Mammary epithelial cell (primary cell): ENCODE measurements around the gene PPCS.

ENCODE experiments used
- EZH2 ChIP-seq: IDR thresholded peaks from 2 replicates; pipeline ENCODE4 v1.6.1; 2012; ENCODE audit warnings: low read length, inconsistent platforms, borderline replicate concordance
- TF ChIP-seq, protein P1 (sequence below), 2 donors: IDR thresholded peaks in 1 of 2; conservative IDR thresholded peaks in 1 of 2; 2 replicates each; pipeline ENCODE4 v1.5.1; 2011 to 2012; ENCODE audit warnings: inconsistent platforms in 2 of 2, low read length in 2 of 2, mild to moderate bottlenecking in 2 of 2, control low read depth in 1 of 2, low read depth in 1 of 2; ENCODE audit not compliant: insufficient read depth in 1 of 2; ENCODE audit errors: extremely low read depth in 1 of 2

DNA sequence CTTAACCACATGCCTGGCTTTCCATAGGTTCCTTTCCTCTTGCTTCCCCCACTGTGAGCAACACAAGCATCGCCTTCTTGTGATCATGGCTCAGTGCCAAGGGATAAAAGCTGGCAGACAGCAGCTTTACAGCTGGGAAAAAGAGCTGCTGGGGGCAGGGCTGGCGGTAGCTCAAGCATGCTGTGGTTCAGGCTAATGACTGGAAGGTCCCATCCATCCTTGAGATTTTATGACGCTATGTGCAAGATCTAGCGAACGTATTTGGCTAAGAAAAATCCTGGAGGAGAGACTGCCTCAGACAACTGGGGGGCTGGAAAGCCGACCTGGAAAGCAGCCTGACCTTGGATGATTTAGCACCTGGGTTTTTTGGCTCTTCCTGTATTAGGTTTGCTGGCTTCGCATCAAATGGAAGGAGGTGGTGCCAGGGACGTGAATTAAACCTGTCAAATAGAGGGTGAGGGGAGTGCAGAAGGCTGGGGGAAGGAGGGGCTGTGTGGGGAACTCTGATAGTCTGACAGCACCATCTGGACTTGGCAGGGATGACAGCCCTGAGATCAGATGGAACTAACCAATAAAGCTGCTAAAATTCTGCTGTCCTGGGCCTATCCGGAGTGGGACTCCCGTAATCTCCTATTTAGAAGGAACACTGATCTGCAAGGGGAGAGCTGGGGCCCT lies 35.3 kb upstream of the PPCS start:
- TF ChIP-seq EZH2: no peak
- TF ChIP-seq, protein P1, sequence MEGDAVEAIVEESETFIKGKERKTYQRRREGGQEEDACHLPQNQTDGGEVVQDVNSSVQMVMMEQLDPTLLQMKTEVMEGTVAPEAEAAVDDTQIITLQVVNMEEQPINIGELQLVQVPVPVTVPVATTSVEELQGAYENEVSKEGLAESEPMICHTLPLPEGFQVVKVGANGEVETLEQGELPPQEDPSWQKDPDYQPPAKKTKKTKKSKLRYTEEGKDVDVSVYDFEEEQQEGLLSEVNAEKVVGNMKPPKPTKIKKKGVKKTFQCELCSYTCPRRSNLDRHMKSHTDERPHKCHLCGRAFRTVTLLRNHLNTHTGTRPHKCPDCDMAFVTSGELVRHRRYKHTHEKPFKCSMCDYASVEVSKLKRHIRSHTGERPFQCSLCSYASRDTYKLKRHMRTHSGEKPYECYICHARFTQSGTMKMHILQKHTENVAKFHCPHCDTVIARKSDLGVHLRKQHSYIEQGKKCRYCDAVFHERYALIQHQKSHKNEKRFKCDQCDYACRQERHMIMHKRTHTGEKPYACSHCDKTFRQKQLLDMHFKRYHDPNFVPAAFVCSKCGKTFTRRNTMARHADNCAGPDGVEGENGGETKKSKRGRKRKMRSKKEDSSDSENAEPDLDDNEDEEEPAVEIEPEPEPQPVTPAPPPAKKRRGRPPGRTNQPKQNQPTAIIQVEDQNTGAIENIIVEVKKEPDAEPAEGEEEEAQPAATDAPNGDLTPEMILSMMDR (conservative IDR thresholded peaks at IDR 0.05 in 1 of 2, IDR thresholded peaks at IDR 0.05 in 1 of 2; ENCODE audit: extremely low read depth in 1 of 2, insufficient read depth in 1 of 2, low read depth in 1 of 2, low read length in 2 of 2): no peak
